Measurements from ENCODE around the gene UBAP1L. TPM values are rescaled to one million over a fixed set of nuclear protein-coding genes. Genes with fewer than 3 reads are reported as not detected.
A peak's percentile ranks its signal among the peaks of the same experiment; 100 is the strongest.

Gene UBAP1L
- total RNA-seq, 1 experiment from 2014 or later = 0.24 TPM

- in situ Hi-C loops (cut with HindIII; ENCODE audit: low sequenced_read_pairs) = no loop called here
- DNase-seq (ENCODE audit: low spot score) = no peak
Observed at GRCh38 chr15:65069779-65070546, 45.0 kb downstream of the UBAP1L start.

- DNase-seq (ENCODE audit: low spot score) = no peak
- in situ Hi-C loops (cut with HindIII; ENCODE audit: low sequenced_read_pairs) = no loop called here
Observed at GRCh38 chr15:65069179-65069578, 45.8 kb downstream of the UBAP1L start.

DNA sequence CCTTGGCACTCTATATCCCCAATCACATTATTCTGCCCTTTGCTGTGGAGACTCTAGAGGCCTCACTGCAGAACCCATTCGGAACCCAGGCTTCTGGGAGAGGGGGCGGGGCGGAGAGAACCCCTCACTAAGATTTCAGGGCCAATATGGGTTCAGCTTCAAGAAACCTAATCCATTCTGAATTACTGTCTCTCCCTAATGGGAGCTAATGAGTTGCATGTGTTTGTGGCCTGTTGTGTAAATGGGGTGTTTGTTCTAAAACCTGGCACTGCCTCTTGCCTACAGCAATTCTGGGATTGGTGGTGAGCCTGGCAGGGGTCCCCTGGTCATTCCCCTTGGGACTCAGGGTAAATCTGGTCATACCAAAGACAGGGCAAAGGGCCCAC, 46.6 kb downstream of the UBAP1L start:
- in situ Hi-C loops (cut with HindIII; ENCODE audit: low sequenced_read_pairs) = no loop called here
- no peak for DNase-seq (ENCODE audit: low spot score)

GRCh38 chr15:65067645-65068402, 47.2 kb downstream of the UBAP1L start, which contains the start of gene RASL12:
RASL12 (minus strand) TSS chr15:65067991; CDS start chr15:65067835, 156 bp downstream.
- in situ Hi-C loops (cut with HindIII; ENCODE audit: low sequenced_read_pairs) = no loop called here

DNA sequence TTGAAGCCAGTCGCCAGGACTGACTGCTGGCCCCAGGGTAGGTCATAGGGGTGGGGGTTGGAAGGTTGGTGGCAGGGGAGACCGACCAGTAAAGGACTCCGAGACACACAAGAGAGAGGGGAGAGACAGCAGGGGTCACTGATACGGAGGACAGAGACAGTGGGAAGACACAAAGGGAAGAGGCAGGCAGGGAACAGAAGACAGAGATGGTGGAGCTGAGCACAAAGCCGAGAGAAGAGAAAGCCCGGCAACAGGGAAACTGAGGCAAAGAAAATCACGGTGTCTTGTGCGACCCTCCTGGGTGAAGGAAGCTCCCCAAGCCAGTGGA, 47.7 kb downstream of the UBAP1L start:
- in situ Hi-C loops (cut with HindIII; ENCODE audit: low sequenced_read_pairs) = no loop called here
- DNase-seq (ENCODE audit: low spot score) = no peak

More at GRCh38 chr15:65067645-65068402, 47.2 kb downstream of the UBAP1L start, which contains the start of gene RASL12:
- no peak for DNase-seq (ENCODE audit: low spot score)

- in situ Hi-C loops (cut with HindIII; ENCODE audit: low sequenced_read_pairs) = no loop called here
- no peak for DNase-seq (ENCODE audit: low spot score)
Observed at GRCh38 chr15:65066635-65067316, 48.2 kb downstream of the UBAP1L start.

GRCh38 chr15:65066001-65066634, 48.9 kb downstream of the UBAP1L start:
- in situ Hi-C loops (cut with HindIII; ENCODE audit: low sequenced_read_pairs) = no loop called here
- no peak for DNase-seq (ENCODE audit: low spot score)

DNA sequence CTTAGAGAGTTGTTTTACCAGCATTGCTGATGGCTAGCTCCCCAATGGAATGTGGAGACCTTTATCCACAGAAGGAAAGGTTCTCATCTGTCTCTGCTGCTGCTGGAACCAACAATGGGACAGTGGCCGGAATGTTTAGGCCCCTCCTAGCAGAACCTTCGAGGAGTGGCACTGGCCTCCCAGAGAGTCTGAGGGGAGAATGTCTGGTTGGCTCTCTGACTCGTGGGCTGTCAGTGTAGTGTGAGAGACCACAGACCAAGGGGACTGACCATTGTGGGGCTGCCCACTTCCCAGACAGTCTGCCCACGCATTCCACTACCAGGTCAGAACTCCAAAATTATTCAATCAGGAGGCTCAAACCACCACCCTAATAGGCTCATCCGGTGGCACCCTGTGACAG, 52.3 kb downstream of the UBAP1L start:
- no peak for DNase-seq (ENCODE audit: low spot score)
- in situ Hi-C loops (cut with HindIII; ENCODE audit: low sequenced_read_pairs) = no loop called here

DNA sequence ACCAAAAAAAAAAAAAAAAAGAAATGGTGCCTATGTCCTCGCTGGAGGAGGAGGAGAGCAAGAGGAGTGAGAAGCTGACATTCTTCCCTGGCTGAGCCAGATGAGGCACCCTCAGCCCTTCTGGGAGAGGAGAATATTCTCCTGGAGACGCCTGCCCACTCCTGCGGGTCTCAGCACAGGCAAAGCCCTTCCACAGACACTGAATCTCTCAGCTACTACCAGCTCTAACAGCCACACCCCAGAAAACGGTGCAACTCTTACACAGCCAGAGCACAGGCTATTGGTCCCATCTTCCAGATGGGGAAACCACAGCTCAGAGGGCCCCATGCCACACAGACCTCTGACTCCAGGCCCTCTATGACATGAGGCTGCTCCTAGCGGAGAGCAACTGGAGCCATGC, 52.9 kb downstream of the UBAP1L start:
- in situ Hi-C loops (cut with HindIII; ENCODE audit: low sequenced_read_pairs) = no loop called here
- DNase-seq (ENCODE audit: low spot score) = no peak

DNA sequence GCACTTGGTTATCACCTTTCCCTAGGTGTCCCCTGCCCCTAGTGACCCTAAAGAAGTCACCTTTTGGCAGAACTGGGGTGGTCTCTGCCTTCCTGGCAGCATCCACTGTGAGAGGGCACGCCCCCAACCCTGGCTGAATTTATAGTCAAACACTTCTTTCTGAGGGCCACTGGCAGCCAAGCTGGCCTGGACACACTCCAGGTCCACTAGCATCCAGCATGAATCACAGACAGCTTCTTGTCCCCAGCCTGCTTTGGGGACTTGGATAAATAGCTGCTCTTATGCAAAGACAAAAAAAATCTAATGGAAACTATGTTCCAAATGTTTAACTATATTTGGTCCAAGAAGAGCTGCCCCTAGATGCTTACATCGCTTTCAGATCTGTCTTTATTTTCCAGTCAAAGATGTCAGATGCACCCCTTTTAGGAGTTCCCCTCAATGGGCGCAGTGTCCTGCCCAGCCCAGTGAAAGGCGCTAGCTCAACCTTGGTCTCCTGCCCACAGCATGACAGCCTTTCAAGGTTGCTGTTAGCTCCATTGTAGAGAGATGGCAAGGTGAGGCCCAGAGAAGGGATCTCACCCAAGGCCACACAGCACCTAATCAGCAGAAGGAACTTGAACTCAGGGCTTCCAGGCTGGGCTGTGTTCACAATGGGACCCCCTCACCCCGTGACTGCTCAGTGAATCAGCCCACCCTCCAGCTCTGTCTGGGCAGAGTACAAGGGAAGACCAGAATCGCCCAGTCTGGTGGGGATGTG, 54.2 kb downstream of the UBAP1L start:
- peak; percentile 26 for DNase-seq (ENCODE audit: low spot score)
- in situ Hi-C loops (cut with HindIII; ENCODE audit: low sequenced_read_pairs) = no loop called here

DNA sequence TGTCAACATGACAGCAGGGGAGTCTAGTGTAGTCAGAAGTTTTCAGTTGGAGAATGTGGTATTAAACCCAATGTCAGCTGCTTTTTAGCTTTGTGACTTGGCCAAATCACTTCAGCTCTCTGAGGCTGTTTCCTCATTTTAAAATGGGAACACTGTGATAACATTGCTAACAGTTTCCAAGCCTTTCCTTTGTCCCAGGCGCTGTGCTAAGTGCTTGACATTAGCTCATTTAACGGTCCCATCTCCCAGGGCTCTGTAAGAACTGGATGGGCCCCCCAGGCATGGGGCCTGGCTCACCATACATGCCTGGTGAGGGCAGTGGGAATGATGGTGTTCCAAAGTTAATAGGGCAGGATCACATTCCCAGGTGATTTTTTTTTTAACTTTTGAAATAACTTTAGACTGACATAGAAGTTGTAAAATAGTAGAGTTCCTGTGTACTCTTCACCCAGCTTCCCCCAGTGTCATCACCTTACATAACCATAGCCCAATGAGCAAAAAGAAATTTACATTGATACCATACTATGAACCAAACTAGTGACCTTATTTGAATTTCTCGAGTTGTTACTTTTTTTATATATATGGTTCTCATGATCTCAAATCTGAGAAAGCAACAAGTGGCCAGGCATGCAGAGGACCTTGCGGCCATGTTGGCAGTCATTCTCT, 54.9 kb downstream of the UBAP1L start:
- in situ Hi-C loops (cut with HindIII; ENCODE audit: low sequenced_read_pairs) = no loop called here

GRCh38 chr15:65059369-65059750, 55.6 kb downstream of the UBAP1L start:
- no peak for DNase-seq (ENCODE audit: low spot score)
- in situ Hi-C loops (cut with HindIII; ENCODE audit: low sequenced_read_pairs) = no loop called here

More for the DNA sequence above, 54.9 kb downstream of the UBAP1L start:
- DNase-seq (ENCODE audit: low spot score) = no peak

- no peak for DNase-seq (ENCODE audit: low spot score)
- in situ Hi-C loops (cut with HindIII; ENCODE audit: low sequenced_read_pairs) = no loop called here
Observed at GRCh38 chr15:65058394-65059368, 56.3 kb downstream of the UBAP1L start.

GRCh38 chr15:65057549-65057940, 57.5 kb downstream of the UBAP1L start:
- in situ Hi-C loops (cut with HindIII; ENCODE audit: low sequenced_read_pairs) = no loop called here

GRCh38 chr15:65056868-65057548, 58.0 kb downstream of the UBAP1L start:
- in situ Hi-C loops (cut with HindIII; ENCODE audit: low sequenced_read_pairs) = no loop called here
- DNase-seq (ENCODE audit: low spot score) = no peak

More at GRCh38 chr15:65057549-65057940, 57.5 kb downstream of the UBAP1L start:
- DNase-seq (ENCODE audit: low spot score) = no peak

DNA sequence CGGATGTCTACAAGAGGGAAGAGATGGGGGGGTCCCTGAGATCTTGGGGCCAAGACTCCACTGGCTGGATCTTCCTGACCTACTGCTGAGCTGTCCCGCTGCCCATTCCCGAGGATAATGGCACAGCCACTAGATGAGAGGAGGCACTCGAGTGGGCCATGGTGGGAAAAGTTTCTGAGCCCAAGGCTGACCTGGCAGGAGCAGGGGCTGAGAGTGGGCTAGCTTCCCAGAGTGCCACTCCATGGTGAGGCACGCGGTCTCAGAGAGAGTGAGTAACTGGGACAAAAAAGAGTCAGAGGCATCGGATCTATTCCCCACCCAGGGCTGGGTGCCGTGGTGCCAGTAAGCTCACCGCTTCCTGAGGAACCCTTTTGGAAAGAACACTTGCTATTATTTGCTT, 58.9 kb downstream of the UBAP1L start:
- DNase-seq (ENCODE audit: low spot score) = no peak
- in situ Hi-C loops (cut with HindIII; ENCODE audit: low sequenced_read_pairs) = no loop called here

Data from G401 (cell line).